ENCODE measurements around the gene LRRC18. TPM values are rescaled to one million over a fixed set of nuclear protein-coding genes. Genes with fewer than 3 reads are reported as not detected.

LRRC18 gene
- total RNA-seq, 4 donors from 2014 or later = not detected

GRCh38 chr10:48883701-48884100 is 55.9 kb downstream of the LRRC18 start:
- intact Hi-C loops (cut with DNase I; ENCODE audit: low total_unique reads) = no loop called here
- TF ChIP-seq CTCF (IDR thresholded peaks at IDR 0.05) (no peak), POLR2A (IDR thresholded peaks at IDR 0.05) (no peak)
- 48 to 52% methylated on average over 4 of the region's 4 CpGs for WGBS, 2 donors
- H3K4me3 ChIP-seq (ENCODE audit: low read depth, poor library complexity, severe bottlenecking) = no peak overlapping the region
- peak in 1 of 2 donors; percentile 8 for DNase-seq (ENCODE audit: low spot score in 2 of 2)

- TF ChIP-seq POLR2A (IDR thresholded peaks at IDR 0.05) = no peak
- TF ChIP-seq CTCF (IDR thresholded peaks at IDR 0.05) = no peak
- intact Hi-C loops (cut with DNase I; ENCODE audit: low total_unique reads) = no loop called here
- DNase-seq (ENCODE audit: low spot score in 2 of 2) = no peak
- H3K4me3 ChIP-seq (ENCODE audit: low read depth, poor library complexity, severe bottlenecking) = no peak overlapping the region
- 76 to 94% methylated on average over 2 of the region's 2 CpGs for WGBS, 2 donors
These were observed 56.8 kb downstream of the LRRC18 start for GRCh38 chr10:48882881-48883280.

GRCh38 chr10:48881937-48882336 is 57.7 kb downstream of the LRRC18 start:
- 92 to 100% methylated on average over 1 of the region's 1 CpG for WGBS, 2 donors
- intact Hi-C loops (cut with DNase I; ENCODE audit: low total_unique reads) = no loop called here
- no peak overlapping the region for H3K4me3 ChIP-seq (ENCODE audit: low read depth, poor library complexity, severe bottlenecking)
- DNase-seq (ENCODE audit: low spot score in 2 of 2) = no peak
- TF ChIP-seq CTCF (IDR thresholded peaks at IDR 0.05) (no peak), POLR2A (IDR thresholded peaks at IDR 0.05) (no peak)

- H3K4me3 ChIP-seq (ENCODE audit: low read depth, poor library complexity, severe bottlenecking) = no peak overlapping the region
- TF ChIP-seq CTCF (IDR thresholded peaks at IDR 0.05) = no peak
- no peak for TF ChIP-seq POLR2A (IDR thresholded peaks at IDR 0.05)
- no peak for DNase-seq (ENCODE audit: low spot score in 2 of 2)
- intact Hi-C loops (cut with DNase I; ENCODE audit: low total_unique reads) = no loop called here
- WGBS, 2 donors = 63 to 81% methylated on average over 8 to 11 of the region's 11 CpGs
These were observed 59.5 kb downstream of the LRRC18 start for GRCh38 chr10:48880016-48880705.

GRCh38 chr10:48879451-48879850 is 60.2 kb downstream of the LRRC18 start:
- TF ChIP-seq CTCF (IDR thresholded peaks at IDR 0.05) (no peak), POLR2A (IDR thresholded peaks at IDR 0.05) (no peak)
- WGBS, 2 donors = 51 to 59% methylated on average over 5 of the region's 5 CpGs
- intact Hi-C loops (cut with DNase I; ENCODE audit: low total_unique reads) = no loop called here
- H3K4me3 ChIP-seq (ENCODE audit: low read depth, poor library complexity, severe bottlenecking) = no peak overlapping the region
- DNase-seq (ENCODE audit: low spot score in 2 of 2) = no peak

- intact Hi-C loops (cut with DNase I; ENCODE audit: low total_unique reads) = no loop called here
- no peak for TF ChIP-seq POLR2A (IDR thresholded peaks at IDR 0.05)
- no peak for TF ChIP-seq CTCF (IDR thresholded peaks at IDR 0.05)
- WGBS, 2 donors = 75 to 83% methylated on average over 3 of the region's 3 CpGs
- no peak for DNase-seq (ENCODE audit: low spot score in 2 of 2)
- no peak overlapping the region for H3K4me3 ChIP-seq (ENCODE audit: low read depth, poor library complexity, severe bottlenecking)
These were observed 61.5 kb downstream of the LRRC18 start for GRCh38 chr10:48878091-48878490.

Measured in lower leg skin (tissue), 4 donors.